CD14-positive monocyte (primary cell): ENCODE results near the gene ZBTB7C. TPM values are rescaled to one million over a fixed set of nuclear protein-coding genes. Genes with fewer than 3 reads are reported as not detected.
A peak's percentile ranks its signal among the peaks of the same experiment; 100 is the strongest.

ENCODE experiments used
- DNase-seq, 3 donors: peaks; one replicate each; pipeline ENCODE4 v3.0.0-alpha.2; 2011 to 2022
- H2AFZ ChIP-seq: 2 replicates; pipeline ENCODE4 v1.6.0; 2012; ENCODE audit warnings: mild to moderate bottlenecking, low read depth, low read length, inconsistent platforms; ENCODE audit not compliant: insufficient read depth, poor library complexity, severe bottlenecking
- H3K27ac ChIP-seq, 2 donors: 1 replicate in 1 of 2; 2 replicates in 1 of 2; pipeline ENCODE4 v1.5.1; 2012 to 2013; ENCODE audit warnings: low read length in 2 of 2, control low read depth in 1 of 2, inconsistent platforms in 1 of 2, low read depth in 1 of 2, mild to moderate bottlenecking in 1 of 2
- H3K27me3 ChIP-seq, 2 donors: one replicate each; pipeline versions ENCODE4 v1.6.0 to v1.6.1; 2011 to 2013; ENCODE audit warnings: low read length in 2 of 2; ENCODE audit not compliant: control insufficient read depth in 2 of 2, insufficient read depth in 2 of 2
- H3K36me3 ChIP-seq, 2 donors: replicated peaks in 1 of 2; 1 replicate in 1 of 2; 2 replicates in 1 of 2; pipeline versions ENCODE4 v1.5.1 to v1.6.1; 2012 to 2013; ENCODE audit warnings: low read length in 2 of 2, control low read depth in 1 of 2, inconsistent platforms in 1 of 2, mild to moderate bottlenecking in 1 of 2; ENCODE audit not compliant: insufficient read depth in 2 of 2, control insufficient read depth in 1 of 2
- H3K4me1 ChIP-seq, 2 donors: 1 replicate in 1 of 2; 2 replicates in 1 of 2; pipeline versions ENCODE4 v1.5.1 to v1.6.1; 2012 to 2013; ENCODE audit warnings: low read length in 2 of 2, control low read depth in 1 of 2, inconsistent platforms in 1 of 2, mild to moderate bottlenecking in 1 of 2, moderate library complexity in 1 of 2; ENCODE audit not compliant: insufficient read depth in 2 of 2, control insufficient read depth in 1 of 2
- H3K4me2 ChIP-seq: replicated peaks from 2 replicates; pipeline ENCODE3; 2012; ENCODE audit warnings: low read length, moderate library complexity, mild to moderate bottlenecking; ENCODE audit not compliant: poor library complexity, severe bottlenecking; ENCODE audit errors: extremely low read depth
- H3K4me3 ChIP-seq, 3 experiments: fragments of 200-600 bp in 1 of 3; sonication (generic) in 1 of 3; replicated peaks in 1 of 3; 1 replicate in 2 of 3; 2 replicates in 1 of 3; pipeline ENCODE4 v1.5.1; 2011 to 2013; ENCODE audit warnings: low read length in 3 of 3, mild to moderate bottlenecking in 3 of 3, control low read depth in 2 of 3, low read depth in 2 of 3, inconsistent platforms in 1 of 3, moderate library complexity in 1 of 3
- H3K79me2 ChIP-seq: 2 replicates; pipeline ENCODE4 v1.6.0; 2012; ENCODE audit warnings: mild to moderate bottlenecking, control low read depth, inconsistent platforms, low read length, moderate library complexity; ENCODE audit not compliant: insufficient read depth
- H3K9ac ChIP-seq: 2 replicates; pipeline ENCODE4 v1.6.0; 2017; ENCODE audit warnings: low read length, mild to moderate bottlenecking; ENCODE audit not compliant: insufficient read depth, poor library complexity, severe bottlenecking
- H3K9me3 ChIP-seq, 2 donors: replicated peaks in 1 of 2; 1 replicate in 1 of 2; 2 replicates in 1 of 2; pipeline versions ENCODE4 v1.5.1 to v1.6.1; 2012 to 2013; ENCODE audit warnings: low read length in 2 of 2, control low read depth in 1 of 2; ENCODE audit not compliant: control insufficient read depth in 1 of 2, insufficient read depth in 1 of 2
- H4K20me1 ChIP-seq: 2 replicates; pipeline ENCODE4 v1.6.0; 2012; ENCODE audit warnings: mild to moderate bottlenecking, low read length, control low read depth, moderate library complexity; ENCODE audit not compliant: insufficient read depth
- H3K27ac Mint-ChIP-seq, 7 donors: one replicate each; pipeline ENCODE4 v1.8.0; 2020; ENCODE audit warnings: mild to moderate bottlenecking in 7 of 7, mixed read lengths in 7 of 7, moderate library complexity in 6 of 7, inconsistent platforms in 2 of 7
- H3K27me3 Mint-ChIP-seq, 3 donors: one replicate each; pipeline ENCODE4 v1.8.0; 2021 to 2022; ENCODE audit warnings: low read depth in 3 of 3, mild to moderate bottlenecking in 3 of 3, mixed read lengths in 3 of 3, moderate library complexity in 3 of 3, inconsistent platforms in 1 of 3
- H3K36me3 Mint-ChIP-seq, 2 donors: one replicate each; pipeline ENCODE4 v1.8.0; 2020; ENCODE audit warnings: mixed read lengths in 2 of 2, inconsistent platforms in 1 of 2, mild to moderate bottlenecking in 1 of 2
- H3K4me1 Mint-ChIP-seq: one replicate; pipeline ENCODE4 v1.8.0; 2020; ENCODE audit warnings: mild to moderate bottlenecking, mixed read lengths
- H3K4me3 Mint-ChIP-seq, 2 donors: one replicate each; pipeline ENCODE4 v1.8.0; 2020; ENCODE audit warnings: mild to moderate bottlenecking in 2 of 2, mixed read lengths in 2 of 2, moderate library complexity in 1 of 2
- H3K9me3 Mint-ChIP-seq, 7 donors: one replicate each; pipeline ENCODE4 v1.8.0; 2020 to 2022; ENCODE audit warnings: mixed read lengths in 7 of 7, mild to moderate bottlenecking in 6 of 7, moderate library complexity in 6 of 7, inconsistent platforms in 2 of 7
- WGBS: methylation state at CpG from one replicate; pipeline ENCODE4 v1.1.5; 2013; ENCODE audit warnings: missing lambda C conversion rate; ENCODE audit not compliant: insufficient coverage; 5-methylcytosine and 5-hydroxymethylcytosine counted together
- intact Hi-C, 2 donors: fragments of 100-400 bp; cut with micrococcal nuclease; formaldehyde crosslinking; loops; one replicate each; pipeline versions ENCODE4 v1.15.0 to v1.15.1; 2023
- polyA plus RNA-seq, 3 donors: library from polyadenylated mRNA; depleted of rRNA in 1 of 3; unstranded in 2 of 3; stranded (reverse) in 1 of 3; fragments of 300-500 nt in 2 of 3; fragments of >200 nt in 1 of 3; fragmentation: Illumina TruSeq in 2 of 3; gene quantifications; 1 replicate in 2 of 3; 2 replicates in 1 of 3; pipeline ENCODE4 v1.2.3, GENCODE V29; 2012 to 2021
- TF ChIP-seq, protein P1 (sequence below): fragments of 200-600 bp; IDR thresholded peaks from one replicate; pipeline ENCODE4 v1.8.0; 2022; ENCODE audit warnings: antibody characterized with exemption, mild to moderate bottlenecking

Gene ZBTB7C
- polyA plus RNA-seq, 3 donors = 0.03 to 0.09 TPM; not detected in 1

DNA sequence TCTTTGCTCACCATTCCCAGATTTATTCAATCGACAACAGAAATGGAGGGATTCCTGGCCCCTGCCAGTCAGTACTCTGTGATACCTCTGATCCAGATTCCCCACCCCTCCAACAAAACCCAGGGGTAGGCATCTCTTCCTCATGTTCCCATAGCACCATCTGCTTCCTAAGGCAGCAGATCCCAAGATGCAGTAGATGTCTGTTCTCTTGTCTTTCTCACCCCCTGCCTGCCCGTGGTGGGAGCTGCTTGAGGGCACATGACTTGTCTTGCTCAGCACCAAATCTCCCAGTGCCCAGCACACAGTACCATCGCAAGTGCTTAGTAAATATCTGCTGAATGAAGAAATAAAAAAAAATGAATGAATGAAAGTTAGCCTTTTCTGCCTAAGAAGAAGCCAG lies 98.2 kb downstream of the ZBTB7C start:
- peak overlapping the region in 2 of 7 donors; percentile 1 to 60 for H3K27ac Mint-ChIP-seq

DNA sequence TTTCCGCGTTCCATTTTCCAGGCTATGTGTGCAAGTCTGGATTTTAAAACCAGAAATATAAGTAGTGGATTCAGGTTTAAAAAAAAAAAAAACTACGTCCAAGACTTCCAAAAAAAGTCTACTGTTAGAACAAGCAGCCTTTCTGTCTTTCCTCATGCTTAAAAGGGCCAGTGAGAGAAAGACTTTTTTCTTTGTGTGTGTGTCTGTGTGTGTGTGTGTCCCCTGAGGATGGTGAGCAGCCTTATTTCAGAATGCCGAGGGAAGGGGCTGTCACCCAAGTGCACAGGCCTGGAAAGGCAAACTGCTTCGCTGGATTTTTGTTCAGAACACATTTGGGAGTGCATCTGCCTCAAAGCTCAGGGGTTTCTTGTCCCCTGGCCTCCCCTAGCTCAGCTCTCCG lies 98.8 kb downstream of the ZBTB7C start:
- Histone ChIP-seq H4K20me1 (no peaks in the 10 kb centered on the region), H3K4me2 (no peak overlapping the region), H3K4me1 (no peaks in the 10 kb centered on the region), H3K4me3 (no peak overlapping the region), H3K27ac (no peak overlapping the region), H3K9ac (no peak overlapping the region), H3K36me3 (no peaks in the 10 kb centered on the region), H2AFZ (no peak overlapping the region), H3K9me3 (no peaks in the 10 kb centered on the region), H3K27me3 (no peaks in the 10 kb centered on the region), H3K79me2 (no peaks in the 10 kb centered on the region)
- Mint-ChIP-seq H3K4me1 (no peaks in the 10 kb centered on the region), H3K9me3 (no peaks in the 10 kb centered on the region), H3K4me3 (no peak overlapping the region), H3K36me3 (no peaks in the 10 kb centered on the region), H3K27ac (no peak overlapping the region), H3K27me3 (peaks cover 12 to 19% (median 14%) of the 10 kb centered on the region in 3 donors)
- 100% methylated on average over 1 of the region's 6 CpGs for WGBS
- no peak for DNase-seq
- TF ChIP-seq, protein P1, sequence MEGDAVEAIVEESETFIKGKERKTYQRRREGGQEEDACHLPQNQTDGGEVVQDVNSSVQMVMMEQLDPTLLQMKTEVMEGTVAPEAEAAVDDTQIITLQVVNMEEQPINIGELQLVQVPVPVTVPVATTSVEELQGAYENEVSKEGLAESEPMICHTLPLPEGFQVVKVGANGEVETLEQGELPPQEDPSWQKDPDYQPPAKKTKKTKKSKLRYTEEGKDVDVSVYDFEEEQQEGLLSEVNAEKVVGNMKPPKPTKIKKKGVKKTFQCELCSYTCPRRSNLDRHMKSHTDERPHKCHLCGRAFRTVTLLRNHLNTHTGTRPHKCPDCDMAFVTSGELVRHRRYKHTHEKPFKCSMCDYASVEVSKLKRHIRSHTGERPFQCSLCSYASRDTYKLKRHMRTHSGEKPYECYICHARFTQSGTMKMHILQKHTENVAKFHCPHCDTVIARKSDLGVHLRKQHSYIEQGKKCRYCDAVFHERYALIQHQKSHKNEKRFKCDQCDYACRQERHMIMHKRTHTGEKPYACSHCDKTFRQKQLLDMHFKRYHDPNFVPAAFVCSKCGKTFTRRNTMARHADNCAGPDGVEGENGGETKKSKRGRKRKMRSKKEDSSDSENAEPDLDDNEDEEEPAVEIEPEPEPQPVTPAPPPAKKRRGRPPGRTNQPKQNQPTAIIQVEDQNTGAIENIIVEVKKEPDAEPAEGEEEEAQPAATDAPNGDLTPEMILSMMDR = no peak
- intact Hi-C loops = no loop called here

More for the DNA sequence above, 98.2 kb downstream of the ZBTB7C start:
- DNase-seq = no peak
- WGBS = 80% methylated on average over 1 of the region's 3 CpGs
- Mint-ChIP-seq H3K4me1 (no peaks in the 10 kb centered on the region), H3K9me3 (no peaks in the 10 kb centered on the region), H3K36me3 (no peaks in the 10 kb centered on the region), H3K4me3 (no peak overlapping the region), H3K27me3 (peaks cover 12 to 19% (median 14%) of the 10 kb centered on the region in 3 donors)
- Histone ChIP-seq H3K27me3 (no peaks in the 10 kb centered on the region), H3K36me3 (no peaks in the 10 kb centered on the region), H2AFZ (no peak overlapping the region), H3K4me1 (no peaks in the 10 kb centered on the region), H3K9ac (no peak overlapping the region), H4K20me1 (no peaks in the 10 kb centered on the region), H3K9me3 (no peaks in the 10 kb centered on the region), H3K4me3 (no peak overlapping the region), H3K27ac (no peak overlapping the region), H3K4me2 (no peak overlapping the region), H3K79me2 (no peaks in the 10 kb centered on the region)
- intact Hi-C loops = no loop called here
- TF ChIP-seq, protein P1 = no peak
